ENCODE results near the gene USPL1. TPM values are rescaled to one million over a fixed set of nuclear protein-coding genes. Genes with fewer than 3 reads are reported as not detected.

USPL1 gene
- 11.6 and 14.7 TPM in 2 replicates for total RNA-seq

DNA sequence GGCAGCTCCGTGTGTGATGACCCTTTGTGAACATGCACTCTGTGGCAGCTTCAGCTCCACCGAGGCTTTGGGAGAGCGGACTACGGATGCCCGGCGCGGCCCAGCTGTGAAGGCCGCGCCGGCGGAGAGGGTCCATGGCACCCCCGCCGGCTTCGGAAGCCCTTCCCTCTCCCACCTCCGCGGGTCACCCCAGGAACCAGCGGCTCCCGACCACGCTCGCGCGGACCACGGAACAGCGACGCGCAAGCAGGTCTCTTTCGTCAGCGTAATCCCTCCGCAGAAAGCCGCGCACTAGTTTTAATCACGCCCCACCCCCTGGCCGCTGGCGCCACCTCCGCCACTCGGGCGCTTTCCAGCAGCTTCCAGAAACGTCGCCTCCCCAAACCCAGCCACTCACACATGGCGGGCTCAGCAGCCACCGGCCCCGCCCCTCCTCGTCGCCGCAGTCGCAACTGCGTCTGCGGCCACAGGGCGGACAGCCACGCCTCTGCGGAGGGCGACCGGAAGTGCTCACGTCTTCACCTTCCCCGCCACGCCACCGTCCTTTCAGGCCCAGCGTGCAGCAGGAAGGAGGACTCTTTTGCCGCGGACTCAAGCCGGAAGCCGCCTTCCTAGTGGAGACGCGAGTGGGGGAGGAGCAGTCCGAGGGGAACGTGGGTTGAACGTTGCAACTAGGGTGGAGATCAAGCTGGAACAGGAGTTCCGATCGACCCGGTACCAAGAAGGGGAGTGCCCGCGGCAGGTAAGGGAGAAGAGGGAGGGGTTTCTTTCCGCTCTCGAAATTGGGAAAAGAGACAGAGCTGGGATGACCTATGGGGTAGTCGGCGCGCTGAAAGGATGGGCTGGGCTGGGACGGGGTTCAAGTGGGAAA lies at the start of gene USPL1:
Gene USPL1, plus strand, starts transcription at position 606 of the 871 bp plus-strand sequence. CDS start 3,221 bp downstream, outside the sequence.
- peaks cover 80% of the 10 kb centered on the region for H3K79me2 ChIP-seq (ENCODE audit: insufficient read depth, low read length)
- DNase-seq (ENCODE audit: insufficient read length, low spot score, missing footprints), result peak; percentile 92
- peak within 1 kb of the TSS; percentile 100 for H3K27ac ChIP-seq (ENCODE audit: low read depth, low read length)
- H4K20me1 ChIP-seq (ENCODE audit: insufficient read depth, low read length), result peaks cover 8% of the 10 kb centered on the region
- peak within 1 kb of the TSS; percentile 97 for H2AFZ ChIP-seq (ENCODE audit: low read length)
- TF ChIP-seq, protein P1, sequence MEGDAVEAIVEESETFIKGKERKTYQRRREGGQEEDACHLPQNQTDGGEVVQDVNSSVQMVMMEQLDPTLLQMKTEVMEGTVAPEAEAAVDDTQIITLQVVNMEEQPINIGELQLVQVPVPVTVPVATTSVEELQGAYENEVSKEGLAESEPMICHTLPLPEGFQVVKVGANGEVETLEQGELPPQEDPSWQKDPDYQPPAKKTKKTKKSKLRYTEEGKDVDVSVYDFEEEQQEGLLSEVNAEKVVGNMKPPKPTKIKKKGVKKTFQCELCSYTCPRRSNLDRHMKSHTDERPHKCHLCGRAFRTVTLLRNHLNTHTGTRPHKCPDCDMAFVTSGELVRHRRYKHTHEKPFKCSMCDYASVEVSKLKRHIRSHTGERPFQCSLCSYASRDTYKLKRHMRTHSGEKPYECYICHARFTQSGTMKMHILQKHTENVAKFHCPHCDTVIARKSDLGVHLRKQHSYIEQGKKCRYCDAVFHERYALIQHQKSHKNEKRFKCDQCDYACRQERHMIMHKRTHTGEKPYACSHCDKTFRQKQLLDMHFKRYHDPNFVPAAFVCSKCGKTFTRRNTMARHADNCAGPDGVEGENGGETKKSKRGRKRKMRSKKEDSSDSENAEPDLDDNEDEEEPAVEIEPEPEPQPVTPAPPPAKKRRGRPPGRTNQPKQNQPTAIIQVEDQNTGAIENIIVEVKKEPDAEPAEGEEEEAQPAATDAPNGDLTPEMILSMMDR (IDR thresholded peaks at IDR 0.05; ENCODE audit: extremely low read depth, low read depth, low read length), result no peak
- no peaks in the 10 kb centered on the region for H3K9me3 ChIP-seq (ENCODE audit: low read depth, low read length)
- no peaks in the 10 kb centered on the region for H3K27me3 ChIP-seq (ENCODE audit: insufficient read depth, low read length)
- no peaks in the 10 kb centered on the region for H3K36me3 ChIP-seq (ENCODE audit: insufficient read depth, low read length)
- peak within 1 kb of the TSS; percentile 98 for H3K4me2 ChIP-seq (ENCODE audit: insufficient read depth, low read length)
- H3K4me1 ChIP-seq (ENCODE audit: insufficient read depth, low read length), result peaks cover 24% of the 10 kb centered on the region
- peak within 1 kb of the TSS; percentile 97 for H3K4me3 ChIP-seq (ENCODE audit: insufficient read depth, low read length)

DNA sequence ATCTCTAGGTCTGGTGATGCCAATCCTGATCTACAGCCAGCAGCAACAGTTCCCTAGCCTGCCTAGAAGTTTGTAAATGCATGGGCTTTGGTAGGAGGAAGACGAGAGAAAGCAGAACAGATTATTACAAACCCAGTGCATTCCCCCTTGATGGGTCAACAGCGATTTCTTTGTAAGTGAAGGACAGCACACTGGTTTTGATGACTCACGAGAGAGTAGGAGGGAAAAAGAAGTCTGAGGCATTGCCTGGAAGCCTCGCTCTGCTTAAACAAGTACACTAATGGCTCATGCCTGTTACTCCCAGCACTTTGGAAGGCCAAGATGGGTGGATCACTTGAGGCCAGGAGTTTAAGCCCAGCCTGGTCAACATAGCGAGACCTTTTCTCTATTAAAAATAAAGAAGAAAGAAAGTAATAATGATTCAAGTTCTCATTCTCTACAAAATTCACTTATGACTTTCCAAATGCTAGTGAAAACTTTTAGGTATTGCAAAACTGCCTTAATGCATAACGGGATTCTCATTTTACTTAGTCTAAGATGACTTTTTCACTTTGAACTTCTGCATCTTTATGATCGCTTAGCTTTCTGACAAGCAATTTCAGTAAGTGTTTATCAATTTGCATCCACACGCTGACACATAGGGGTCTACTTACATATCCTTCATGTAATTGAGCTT lies 47.7 kb upstream of the USPL1 start:
- H3K36me3 ChIP-seq (ENCODE audit: insufficient read depth, low read length), result no peaks in the 10 kb centered on the region

DNA sequence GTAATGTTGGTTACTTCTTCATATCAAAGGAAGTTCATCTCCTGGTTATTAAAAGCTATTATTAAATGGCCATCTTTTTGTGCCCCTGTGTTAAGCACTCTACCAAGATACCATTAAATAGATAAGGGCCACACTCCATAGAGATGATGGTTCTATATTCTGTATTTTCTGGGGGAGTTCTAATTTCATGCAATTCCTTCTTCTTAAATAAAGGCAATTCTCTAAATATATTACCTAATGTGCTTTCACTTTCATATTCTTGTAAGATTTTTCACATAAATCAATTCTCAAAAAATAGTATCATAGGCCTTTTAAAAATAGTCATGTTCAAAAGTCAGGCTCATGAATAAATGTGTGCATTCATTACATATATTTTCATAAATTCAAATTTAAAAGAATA lies 47.0 kb upstream of the USPL1 start:
- peak overlapping the region; percentile 74 for H3K27ac ChIP-seq (ENCODE audit: low read depth, low read length)
- H2AFZ ChIP-seq (ENCODE audit: low read length), result no peak overlapping the region

More for the DNA sequence above, 47.7 kb upstream of the USPL1 start:
- H3K4me3 ChIP-seq (ENCODE audit: insufficient read depth, low read length), result peak overlapping the region; percentile 22
- H3K9me3 ChIP-seq (ENCODE audit: low read depth, low read length), result no peaks in the 10 kb centered on the region
- no peaks in the 10 kb centered on the region for H3K79me2 ChIP-seq (ENCODE audit: insufficient read depth, low read length)
- TF ChIP-seq, protein P1 (IDR thresholded peaks at IDR 0.05; ENCODE audit: extremely low read depth, low read depth, low read length), result no peak
- peak; percentile 76 for DNase-seq (ENCODE audit: insufficient read length, low spot score, missing footprints)
- H3K4me1 ChIP-seq (ENCODE audit: insufficient read depth, low read length), result peaks cover 31% of the 10 kb centered on the region
- H3K4me2 ChIP-seq (ENCODE audit: insufficient read depth, low read length), result peak overlapping the region; percentile 62
- H3K27me3 ChIP-seq (ENCODE audit: insufficient read depth, low read length), result no peaks in the 10 kb centered on the region
- peak overlapping the region; percentile 21 for H2AFZ ChIP-seq (ENCODE audit: low read length)
- H3K27ac ChIP-seq (ENCODE audit: low read depth, low read length), result peak overlapping the region; percentile 74
- no peaks in the 10 kb centered on the region for H4K20me1 ChIP-seq (ENCODE audit: insufficient read depth, low read length)

More for the DNA sequence above, 47.0 kb upstream of the USPL1 start:
- Histone ChIP-seq H3K36me3 (ENCODE audit: insufficient read depth, low read length) (no peaks in the 10 kb centered on the region), H3K4me3 (ENCODE audit: insufficient read depth, low read length) (no peak overlapping the region), H4K20me1 (ENCODE audit: insufficient read depth, low read length) (no peaks in the 10 kb centered on the region), H3K4me2 (ENCODE audit: insufficient read depth, low read length) (peak overlapping the region; percentile 62), H3K4me1 (ENCODE audit: insufficient read depth, low read length) (peaks cover 31% of the 10 kb centered on the region), H3K79me2 (ENCODE audit: insufficient read depth, low read length) (no peaks in the 10 kb centered on the region), H3K9me3 (ENCODE audit: low read depth, low read length) (no peaks in the 10 kb centered on the region), H3K27me3 (ENCODE audit: insufficient read depth, low read length) (no peaks in the 10 kb centered on the region)
- TF ChIP-seq, protein P1 (IDR thresholded peaks at IDR 0.05; ENCODE audit: extremely low read depth, low read depth, low read length), result no peak
- DNase-seq (ENCODE audit: insufficient read length, low spot score, missing footprints), result no peak

All from osteoblast (primary cell).